ENCODE measurements around the gene CA14. TPM values are rescaled to one million over a fixed set of nuclear protein-coding genes. Genes with fewer than 3 reads are reported as not detected.
"Not testable (repeated sequence)": the region's sequence is repeated elsewhere in the genome, so short reads cannot be mapped to it uniquely, and the experiment has no call there.

The CA14 gene
- not detected for total RNA-seq

GRCh38 chr1:150257624-150258585, at the start of gene CA14:
CA14 (plus strand) TSS chr1:150257774; CDS start chr1:150258129, 355 bp downstream.
- DNase-seq = no peak
- H3K36me3 Mint-ChIP-seq = no peaks in the 10 kb centered on the region
- no peak within 1 kb of the TSS for H3K27ac Mint-ChIP-seq
- peaks cover 12% of the 10 kb centered on the region for H3K4me1 Mint-ChIP-seq
- peaks cover 41% of the 10 kb centered on the region for H3K27me3 Mint-ChIP-seq
- no peak within 1 kb of the TSS for H3K4me3 Mint-ChIP-seq
- no peaks in the 10 kb centered on the region for H3K9me3 Mint-ChIP-seq

- DNase-seq, H3K27me3 Mint-ChIP-seq, H3K9me3 Mint-ChIP-seq, H3K36me3 Mint-ChIP-seq, H3K27ac Mint-ChIP-seq, H3K4me3 Mint-ChIP-seq, H3K4me1 Mint-ChIP-seq: not testable (repeated sequence)
These were observed 49.1 kb upstream of the CA14 start for GRCh38 chr1:150208460-150208859.

GRCh38 chr1:150210091-150210490, 47.5 kb upstream of the CA14 start:
- H3K4me1 Mint-ChIP-seq = peaks cover 17% of the 10 kb centered on the region
- H3K9me3 Mint-ChIP-seq = no peaks in the 10 kb centered on the region
- no peak overlapping the region for H3K27ac Mint-ChIP-seq
- no peaks in the 10 kb centered on the region for H3K27me3 Mint-ChIP-seq
- no peak overlapping the region for H3K4me3 Mint-ChIP-seq
- no peak for DNase-seq
- no peaks in the 10 kb centered on the region for H3K36me3 Mint-ChIP-seq

GRCh38 chr1:150210706-150211105, 46.9 kb upstream of the CA14 start:
- Mint-ChIP-seq H3K36me3 (no peaks in the 10 kb centered on the region), H3K27me3 (no peaks in the 10 kb centered on the region), H3K4me3 (no peak overlapping the region), H3K27ac (no peak overlapping the region), H3K4me1 (peaks cover 17% of the 10 kb centered on the region), H3K9me3 (no peaks in the 10 kb centered on the region)
- DNase-seq = no peak

GRCh38 chr1:150212070-150212469, 45.5 kb upstream of the CA14 start:
- Mint-ChIP-seq H3K27me3 (no peaks in the 10 kb centered on the region), H3K4me3 (no peak overlapping the region), H3K27ac (no peak overlapping the region), H3K4me1 (peaks cover 17% of the 10 kb centered on the region), H3K9me3 (no peaks in the 10 kb centered on the region), H3K36me3 (no peaks in the 10 kb centered on the region)
- DNase-seq = no peak

- Mint-ChIP-seq H3K36me3 (peaks cover 2% of the 10 kb centered on the region), H3K4me3 (peak overlapping the region; percentile 83), H3K4me1 (peaks cover 17% of the 10 kb centered on the region), H3K9me3 (no peaks in the 10 kb centered on the region), H3K27me3 (no peaks in the 10 kb centered on the region), H3K27ac (peak overlapping the region; percentile 97)
- peak; percentile 90 for DNase-seq
These were observed 44.1 kb upstream of the CA14 start for GRCh38 chr1:150213170-150214098.

GRCh38 chr1:150214099-150214756, 43.3 kb upstream of the CA14 start:
- H3K9me3 Mint-ChIP-seq, DNase-seq, H3K36me3 Mint-ChIP-seq, H3K27me3 Mint-ChIP-seq: not testable (repeated sequence)
- Mint-ChIP-seq H3K4me3 (peak overlapping the region; percentile 83), H3K27ac (peak overlapping the region; percentile 97), H3K4me1 (peaks cover 17% of the 10 kb centered on the region)

- H3K4me1 Mint-ChIP-seq = peaks cover 17% of the 10 kb centered on the region
- H3K27me3 Mint-ChIP-seq, H3K36me3 Mint-ChIP-seq, H3K4me3 Mint-ChIP-seq, H3K27ac Mint-ChIP-seq, H3K9me3 Mint-ChIP-seq, DNase-seq: not testable (repeated sequence)
These were observed 41.7 kb upstream of the CA14 start for GRCh38 chr1:150215855-150216254.

- H3K36me3 Mint-ChIP-seq = peaks cover 20% of the 10 kb centered on the region
- no peaks in the 10 kb centered on the region for H3K27me3 Mint-ChIP-seq
- H3K27ac Mint-ChIP-seq = no peak overlapping the region
- H3K9me3 Mint-ChIP-seq = no peaks in the 10 kb centered on the region
- DNase-seq = no peak
- peaks cover 7% of the 10 kb centered on the region for H3K4me1 Mint-ChIP-seq
- H3K4me3 Mint-ChIP-seq = no peak overlapping the region
These were observed 36.0 kb upstream of the CA14 start for GRCh38 chr1:150221552-150221951.

- Mint-ChIP-seq H3K27ac (peak overlapping the region; percentile 38), H3K4me1 (peaks cover 8% of the 10 kb centered on the region), H3K27me3 (no peaks in the 10 kb centered on the region), H3K4me3 (no peak overlapping the region), H3K9me3 (no peaks in the 10 kb centered on the region), H3K36me3 (peaks cover 33% of the 10 kb centered on the region)
- DNase-seq = no peak
These were observed 32.6 kb upstream of the CA14 start for GRCh38 chr1:150224983-150225382.

- Mint-ChIP-seq H3K9me3 (no peaks in the 10 kb centered on the region), H3K4me3 (no peak overlapping the region), H3K27me3 (no peaks in the 10 kb centered on the region), H3K36me3 (peaks cover 36% of the 10 kb centered on the region), H3K4me1 (peaks cover 8% of the 10 kb centered on the region), H3K27ac (no peak overlapping the region)
- no peak for DNase-seq
These were observed 32.0 kb upstream of the CA14 start for GRCh38 chr1:150225546-150225945.

GRCh38 chr1:150226486-150226885, 31.1 kb upstream of the CA14 start:
- Mint-ChIP-seq H3K4me1 (peaks cover 8% of the 10 kb centered on the region), H3K4me3 (no peak overlapping the region), H3K27ac (peak overlapping the region; percentile 9), H3K27me3 (no peaks in the 10 kb centered on the region), H3K9me3 (no peaks in the 10 kb centered on the region), H3K36me3 (peaks cover 42% of the 10 kb centered on the region)
- DNase-seq = no peak

- Mint-ChIP-seq H3K4me1 (peaks cover 8% of the 10 kb centered on the region), H3K27me3 (no peaks in the 10 kb centered on the region), H3K9me3 (no peaks in the 10 kb centered on the region), H3K36me3 (peaks cover 42% of the 10 kb centered on the region), H3K4me3 (no peak overlapping the region), H3K27ac (no peak overlapping the region)
- DNase-seq = no peak
These were observed 30.3 kb upstream of the CA14 start for GRCh38 chr1:150227228-150227627.

GRCh38 chr1:150228246-150228645, 29.3 kb upstream of the CA14 start:
- H3K36me3 Mint-ChIP-seq = peaks cover 41% of the 10 kb centered on the region

GRCh38 chr1:150232921-150233320, 24.7 kb upstream of the CA14 start:
- Mint-ChIP-seq H3K36me3 (peaks cover 31% of the 10 kb centered on the region), H3K4me1 (peaks cover 15% of the 10 kb centered on the region)
- DNase-seq, H3K4me3 Mint-ChIP-seq, H3K27me3 Mint-ChIP-seq, H3K27ac Mint-ChIP-seq, H3K9me3 Mint-ChIP-seq: not testable (repeated sequence)

More at GRCh38 chr1:150228246-150228645, 29.3 kb upstream of the CA14 start:
- H3K4me1 Mint-ChIP-seq = peaks cover 14% of the 10 kb centered on the region
- H3K27ac Mint-ChIP-seq, H3K4me3 Mint-ChIP-seq, H3K9me3 Mint-ChIP-seq, H3K27me3 Mint-ChIP-seq, DNase-seq: not testable (repeated sequence)
